Tongue (tissue), 2 donors: ENCODE data around the gene TRIB2. TPM values are rescaled to one million over a fixed set of nuclear protein-coding genes. Genes with fewer than 3 reads are reported as not detected.

ENCODE experiments used
- DNase-seq: peaks from one replicate; pipeline ENCODE4 v3.0.0-alpha.2; 2015
- total RNA-seq: library from RNA; depleted of rRNA; stranded (reverse); fragments of >200 nt; gene quantifications from one replicate; pipeline ENCODE4 v1.2.3, GENCODE V29; 2014

The TRIB2 gene
- total RNA-seq, 1 donor from 2014 or later = 44.8 TPM

DNA sequence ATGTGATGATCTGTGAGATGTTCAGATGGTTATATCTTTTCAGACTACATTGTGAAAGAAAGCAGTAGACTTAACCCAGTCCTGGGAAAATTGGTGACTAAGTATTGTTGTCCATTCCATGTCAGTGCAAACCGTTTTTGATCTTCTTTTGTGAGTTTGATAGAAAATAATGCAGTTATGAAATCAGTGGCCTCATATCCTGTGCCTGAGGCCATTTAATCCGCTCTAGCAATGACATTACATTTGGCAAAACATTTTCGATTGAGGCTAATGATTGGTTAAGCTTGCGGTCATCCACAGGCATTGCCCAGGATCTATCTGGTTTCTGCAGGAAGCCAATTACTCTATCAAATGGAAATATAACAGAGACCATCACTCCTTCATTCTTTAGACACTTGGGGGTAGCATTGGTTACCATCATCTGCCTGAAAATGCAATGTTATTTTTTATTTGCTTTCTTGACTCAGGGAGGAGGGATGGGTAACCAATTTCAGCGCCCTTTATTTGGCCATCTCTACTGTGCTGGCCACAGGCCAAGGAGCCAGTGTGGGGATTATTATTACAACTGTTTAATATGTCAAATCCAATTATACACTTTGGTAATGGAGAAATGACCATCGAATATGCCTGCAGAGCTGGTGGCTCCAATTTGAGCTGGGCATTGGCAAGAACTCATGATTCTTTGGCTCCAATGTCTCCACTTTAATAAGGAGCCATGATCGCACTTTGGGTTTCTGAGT is 33.6 kb downstream of the TRIB2 start:
- DNase-seq = no peak

DNA sequence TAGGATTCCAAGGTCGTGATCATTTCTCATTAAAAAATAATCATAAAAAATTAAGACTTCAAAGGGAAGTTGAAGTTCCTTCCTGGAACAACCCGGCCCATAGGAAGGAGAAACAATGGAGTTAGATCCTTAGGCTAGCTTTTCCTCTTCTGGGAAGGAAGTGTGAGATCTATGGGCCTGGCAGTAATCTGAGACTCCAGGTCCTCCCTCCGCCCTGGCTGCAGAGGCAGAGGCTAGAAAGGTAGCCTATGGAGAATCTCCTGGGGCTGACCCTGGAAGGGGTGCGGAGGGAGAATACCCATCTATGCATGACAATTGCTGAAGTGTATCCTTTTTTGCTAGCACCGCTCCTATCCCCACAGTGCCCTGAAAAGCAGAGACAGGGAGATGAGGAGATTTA is 37.9 kb downstream of the TRIB2 start:
- no peak for DNase-seq

DNA sequence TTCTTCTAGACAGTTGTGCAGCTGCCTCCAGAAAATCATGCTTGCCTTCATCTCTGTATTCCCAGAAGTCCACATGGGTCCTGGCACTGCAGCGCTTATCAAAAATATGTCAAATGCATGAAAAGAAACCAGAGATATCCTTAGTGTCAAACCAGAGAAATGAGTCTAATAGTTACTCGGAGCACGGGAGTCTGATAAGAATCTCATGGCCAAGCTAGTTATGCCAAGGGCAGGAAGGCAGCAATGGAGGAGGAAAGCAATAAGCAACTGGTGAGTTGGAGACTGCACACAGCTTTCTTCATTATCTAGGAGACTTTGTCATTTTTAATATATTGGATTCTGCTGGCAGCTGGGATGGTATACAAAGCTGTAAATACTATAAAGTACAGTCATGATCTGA is 38.6 kb downstream of the TRIB2 start:
- DNase-seq = no peak

DNA sequence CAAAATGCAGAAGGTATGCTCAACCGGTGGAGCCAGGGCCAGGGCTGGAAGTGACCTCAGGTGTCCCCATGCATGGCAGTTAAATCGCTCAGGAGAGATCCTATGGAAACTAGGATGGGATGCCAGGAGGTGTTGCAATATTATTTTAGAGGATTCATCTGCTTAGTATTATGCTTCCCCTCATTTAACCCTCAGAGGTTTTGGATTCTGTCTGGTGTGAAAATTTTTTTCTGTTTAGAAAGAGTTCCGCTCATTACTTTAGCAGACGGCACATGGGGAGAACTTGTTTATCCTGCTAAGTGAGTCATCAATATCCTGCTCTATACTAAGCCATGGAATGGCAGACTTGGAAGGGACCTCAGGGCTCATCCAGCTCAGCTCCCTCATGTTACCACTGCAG is 42.5 kb downstream of the TRIB2 start:
- DNase-seq = peak; percentile 25

DNA sequence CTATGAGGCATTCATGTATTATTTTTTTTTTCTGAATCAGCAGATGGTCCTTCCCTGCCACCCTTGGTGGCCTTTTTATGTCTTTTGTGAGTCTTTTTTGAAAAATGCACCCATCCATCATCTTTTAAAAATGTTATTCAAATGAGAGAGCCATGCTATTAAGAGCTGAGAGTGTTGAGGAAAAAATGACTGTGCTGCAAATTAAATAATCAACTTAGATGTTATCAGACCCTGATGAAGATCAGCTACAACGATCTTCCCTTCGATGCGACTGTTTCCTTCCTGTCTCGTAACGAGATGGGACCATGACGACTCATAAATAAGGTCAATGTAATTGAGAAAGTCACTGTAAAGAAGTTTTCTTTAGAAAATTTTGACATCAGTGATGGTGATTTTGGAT is 44.4 kb downstream of the TRIB2 start:
- DNase-seq = no peak

DNA sequence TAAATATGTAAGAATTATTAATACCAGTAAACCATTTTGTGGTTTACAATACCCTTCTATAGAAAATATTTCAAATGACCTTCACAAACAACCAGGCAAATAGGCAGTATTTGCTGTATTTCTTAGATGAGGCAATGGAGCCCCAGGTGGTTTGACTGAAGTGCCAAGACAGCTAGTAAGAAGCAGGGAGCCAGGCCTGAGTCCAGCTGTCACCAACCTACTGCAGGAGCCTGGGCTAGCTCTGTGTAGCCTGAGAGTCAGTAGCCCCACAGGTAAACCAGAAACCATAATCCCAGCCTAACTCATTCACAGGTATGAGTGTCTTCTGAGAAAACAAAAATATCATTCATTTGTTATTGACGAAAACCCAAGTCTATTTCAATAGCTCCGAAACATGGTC is 45.6 kb downstream of the TRIB2 start:
- DNase-seq = no peak

DNA sequence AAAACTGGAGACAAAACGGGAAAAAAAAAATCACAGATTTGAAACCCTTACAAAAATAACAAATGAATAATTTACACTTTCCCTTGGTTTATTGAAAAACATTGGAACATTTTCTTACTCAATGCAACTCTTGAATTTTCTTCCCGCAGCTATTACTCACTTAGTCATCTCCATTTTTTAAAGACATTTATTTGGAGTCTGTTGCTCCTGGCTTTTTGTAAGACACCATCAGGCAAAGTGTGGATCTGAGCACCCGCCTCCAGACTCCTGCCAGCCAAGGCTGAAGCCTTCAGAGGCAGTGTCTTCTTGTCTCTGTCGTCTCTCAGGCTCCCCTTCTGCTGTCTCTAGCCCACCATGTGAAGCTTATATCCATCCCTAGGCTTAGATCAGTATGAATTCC is 46.2 kb downstream of the TRIB2 start:
- no peak for DNase-seq

DNA sequence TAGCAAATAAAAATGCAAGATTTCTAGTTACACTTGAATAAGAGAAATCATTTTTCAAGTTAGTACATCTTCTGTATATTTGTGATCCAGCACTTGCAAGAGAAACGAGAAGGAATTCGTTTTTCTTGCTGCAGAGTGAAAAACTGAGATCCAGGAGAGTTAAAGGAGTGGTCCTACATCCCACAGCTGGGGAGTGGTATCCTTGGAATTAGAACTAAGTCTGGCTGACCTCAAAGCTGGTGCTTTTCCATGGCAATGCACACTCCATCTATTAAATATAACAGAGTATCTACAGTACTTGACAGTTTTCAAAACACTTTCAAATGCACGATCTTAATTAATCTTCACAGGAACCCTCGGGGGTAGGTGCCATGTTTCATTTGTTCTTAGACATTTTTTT is 46.8 kb downstream of the TRIB2 start:
- DNase-seq = no peak

DNA sequence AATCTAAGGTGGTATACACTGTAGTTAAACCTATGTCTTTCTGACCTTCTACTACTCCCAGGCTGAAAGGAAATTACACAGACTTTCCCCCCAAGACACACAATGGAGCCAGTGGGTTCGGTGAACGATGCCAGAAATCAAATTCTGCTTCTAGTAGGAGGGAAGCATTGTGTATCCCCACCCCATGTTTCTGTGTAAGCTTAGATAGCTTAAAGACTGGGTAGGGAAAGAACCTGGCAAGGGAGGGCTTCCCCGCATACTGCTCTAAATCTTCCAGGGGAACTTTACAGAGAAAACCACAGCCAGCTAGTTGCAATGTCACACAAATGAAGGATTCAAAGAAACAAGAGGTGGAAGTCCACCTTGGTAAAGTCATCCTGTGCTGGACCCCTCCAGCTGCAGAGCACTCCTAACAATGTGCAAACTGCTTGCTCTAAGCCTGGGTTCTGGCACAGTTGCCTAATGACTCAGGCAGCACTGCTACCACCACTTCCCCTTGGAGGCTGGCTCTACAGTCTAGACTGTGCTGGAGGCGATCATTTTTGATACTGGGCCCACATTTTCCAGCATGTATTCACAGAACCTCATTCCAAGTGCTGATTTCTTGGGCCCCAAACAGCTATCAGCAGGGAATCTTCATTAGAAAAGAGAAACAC is 47.5 kb downstream of the TRIB2 start:
- no peak for DNase-seq

DNA sequence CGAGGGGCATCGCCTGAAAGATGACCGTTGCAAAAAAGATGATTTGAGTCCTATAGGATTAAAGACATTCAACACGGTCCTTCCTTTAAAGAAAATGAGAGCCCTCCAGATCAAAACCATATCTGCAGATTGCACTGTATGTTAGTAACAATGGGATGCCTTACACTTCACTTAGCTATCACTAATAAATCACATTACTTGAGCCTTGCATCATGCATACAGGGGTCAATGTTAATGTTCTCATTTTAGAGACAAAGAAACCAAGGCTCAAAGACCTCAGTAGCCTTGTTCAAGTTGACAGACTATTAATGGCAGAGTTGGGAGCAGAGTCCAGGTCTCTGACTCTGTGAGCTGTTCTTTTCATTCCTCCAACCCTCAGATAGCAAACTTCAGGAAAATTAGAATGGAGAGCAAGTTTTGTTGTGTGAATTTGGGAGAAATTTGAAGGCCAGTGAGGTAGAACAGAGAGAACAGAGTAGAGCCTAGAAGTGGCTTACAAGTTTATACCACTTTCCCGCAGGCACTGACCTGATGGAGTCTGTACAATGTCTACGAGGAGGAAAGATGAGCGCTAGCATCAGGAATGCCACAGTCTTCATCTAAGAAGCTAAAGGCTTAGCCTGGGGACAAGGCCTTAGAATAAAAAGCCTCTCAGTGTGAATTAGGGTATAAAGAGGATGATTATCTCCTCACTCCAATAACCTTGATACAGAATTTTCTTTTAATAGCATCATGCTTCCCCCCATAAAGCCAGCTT is 48.3 kb downstream of the TRIB2 start:
- DNase-seq = no peak

DNA sequence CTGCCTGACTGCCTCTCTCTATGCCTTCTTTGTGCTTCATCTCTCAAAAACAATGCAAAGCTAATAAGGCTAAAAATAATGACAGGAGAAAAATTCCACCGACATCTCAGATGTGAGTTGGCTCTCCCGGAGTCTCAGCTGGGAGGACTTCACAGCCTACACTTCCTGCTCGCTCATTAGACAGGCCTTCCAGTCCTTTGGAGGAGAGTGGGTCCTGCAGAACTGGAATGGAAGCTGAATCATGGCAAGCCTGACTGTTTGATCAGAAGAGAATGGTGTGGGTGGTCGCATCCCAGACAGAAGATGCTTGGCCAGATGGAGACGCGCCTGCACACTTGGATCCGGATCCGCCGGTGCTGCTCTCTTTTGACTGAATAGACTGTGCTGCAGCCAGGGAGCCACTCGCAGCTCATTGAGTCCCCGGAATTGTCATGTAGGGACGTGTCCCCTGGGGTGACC is 49.7 kb downstream of the TRIB2 start:
- no peak for DNase-seq

DNA sequence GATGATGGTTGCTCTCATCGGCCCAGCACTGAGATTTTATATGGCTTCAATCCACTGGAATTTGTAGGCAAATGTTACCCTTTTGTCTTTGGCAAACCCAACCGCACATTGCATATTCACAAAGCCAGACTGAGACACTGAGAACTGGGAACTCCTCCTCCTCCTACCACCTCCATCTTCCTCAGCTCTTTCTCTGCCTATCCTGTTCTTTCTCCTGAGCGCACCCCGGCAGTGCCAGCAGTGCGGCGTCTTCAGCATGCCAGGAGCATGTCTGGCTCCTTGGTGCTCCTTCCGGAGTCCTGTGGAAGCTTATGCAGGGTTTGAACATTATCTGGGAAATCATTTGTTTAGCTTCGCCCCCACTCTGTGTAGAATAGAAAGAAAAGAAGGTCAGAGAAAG is 50.8 kb downstream of the TRIB2 start:
- DNase-seq = no peak

DNA sequence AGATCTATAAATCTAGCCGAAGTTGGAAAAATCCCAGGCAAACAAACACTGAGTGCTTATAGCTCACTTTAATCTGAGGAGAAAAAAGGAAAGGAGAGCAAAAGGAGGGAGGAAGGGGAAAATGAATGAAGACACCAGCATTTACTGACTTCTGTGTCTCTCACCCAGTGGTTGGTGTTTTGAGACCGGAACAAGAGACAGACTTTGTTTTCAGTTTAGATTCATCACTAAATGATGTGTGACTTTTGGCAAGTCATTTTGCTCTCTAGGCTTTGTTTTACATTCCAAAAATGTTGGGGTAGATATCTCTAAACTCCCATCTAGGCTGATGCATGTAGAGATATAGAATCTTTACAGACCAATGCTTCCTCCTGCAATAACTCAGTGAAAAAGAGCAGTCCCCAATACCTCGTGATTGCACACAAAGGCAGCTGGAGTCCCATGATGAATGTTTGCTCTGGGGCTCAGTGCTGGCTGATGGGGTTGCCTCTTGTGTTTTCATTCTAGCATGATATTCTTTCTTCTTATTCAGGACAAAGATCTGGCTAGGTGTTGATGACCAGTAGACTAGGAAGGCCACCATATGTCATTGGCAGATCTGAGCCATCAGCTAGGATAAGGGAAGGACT is 51.4 kb downstream of the TRIB2 start:
- DNase-seq = no peak

DNA sequence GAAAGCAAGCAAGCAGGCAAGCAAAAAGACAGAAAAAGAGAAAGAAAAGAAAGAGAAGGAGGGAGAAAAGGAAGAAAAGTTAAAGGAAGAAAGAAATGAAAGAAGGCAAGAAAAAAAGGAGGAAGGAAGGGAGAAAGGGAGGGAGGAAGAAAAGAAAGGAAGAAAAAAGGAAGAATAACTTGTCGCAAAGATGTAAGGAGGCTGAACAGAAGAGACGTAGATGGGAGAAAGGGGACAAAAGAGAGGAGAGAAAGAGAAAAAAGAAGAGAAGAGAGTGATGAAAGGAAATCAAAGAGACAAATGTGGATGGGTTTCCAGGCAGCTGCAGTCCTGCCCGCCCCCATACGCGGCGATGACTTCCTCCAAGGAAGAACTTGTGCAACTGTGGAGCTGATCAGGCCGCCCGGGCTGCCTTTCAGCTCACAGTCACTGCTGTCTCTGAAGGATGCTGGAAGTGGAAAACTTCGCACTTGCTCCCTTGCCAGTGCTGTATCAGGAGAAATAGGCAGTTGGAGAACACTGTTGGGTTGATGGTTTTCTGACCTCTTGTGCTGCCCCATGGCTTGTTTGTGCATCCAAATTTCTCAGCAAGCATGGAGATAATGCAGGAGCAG is 52.9 kb downstream of the TRIB2 start:
- no peak for DNase-seq

DNA sequence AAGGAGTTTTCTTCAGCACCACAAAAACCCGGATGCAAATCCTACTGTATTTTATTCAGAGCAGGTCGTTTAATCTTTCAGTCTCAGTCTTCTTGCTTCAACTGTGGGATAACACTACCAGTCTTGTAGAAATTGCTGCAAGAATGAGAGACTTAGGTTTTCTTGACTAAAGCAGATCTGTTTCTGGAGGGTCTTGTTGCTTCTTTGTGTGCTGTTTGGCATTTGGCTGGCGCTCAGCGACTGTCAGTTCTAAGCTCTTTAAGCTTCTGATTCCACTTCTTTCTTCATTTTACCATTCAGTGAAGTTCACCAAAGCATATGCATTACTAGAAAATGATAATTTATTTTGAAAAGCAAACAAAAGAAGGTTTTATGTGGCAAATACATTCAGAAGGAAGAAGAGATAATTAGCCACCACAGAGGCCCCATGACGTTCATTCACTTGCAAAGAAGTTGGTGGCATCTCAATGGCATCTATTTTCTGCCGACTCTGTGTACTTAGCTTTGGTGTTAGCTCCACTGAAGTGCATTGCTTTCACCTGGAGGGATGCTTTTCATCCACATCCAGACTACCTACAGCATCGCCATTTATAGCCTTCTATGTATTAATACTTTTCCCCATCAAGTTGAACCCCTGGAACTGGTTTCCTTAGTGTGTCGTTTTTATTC is 53.7 kb downstream of the TRIB2 start:
- DNase-seq = no peak

DNA sequence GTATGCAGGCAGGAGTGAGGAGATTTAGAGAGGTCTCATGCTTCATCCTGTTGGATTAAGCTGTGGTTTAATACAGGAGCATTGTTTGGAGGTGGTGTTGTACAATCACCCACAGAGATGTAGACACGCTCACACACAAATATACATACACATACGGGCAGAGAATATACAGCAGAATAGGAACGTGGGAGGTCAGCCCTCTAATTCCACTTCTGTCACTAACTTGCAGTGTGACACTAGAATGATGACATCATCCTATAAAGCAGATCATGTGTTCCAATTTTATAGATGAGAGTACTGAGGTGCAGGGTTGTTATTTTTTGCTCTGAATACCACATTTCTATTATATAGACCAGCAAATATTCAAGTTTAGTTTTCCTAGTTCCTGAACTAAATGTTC is 54.4 kb downstream of the TRIB2 start:
- no peak for DNase-seq

DNA sequence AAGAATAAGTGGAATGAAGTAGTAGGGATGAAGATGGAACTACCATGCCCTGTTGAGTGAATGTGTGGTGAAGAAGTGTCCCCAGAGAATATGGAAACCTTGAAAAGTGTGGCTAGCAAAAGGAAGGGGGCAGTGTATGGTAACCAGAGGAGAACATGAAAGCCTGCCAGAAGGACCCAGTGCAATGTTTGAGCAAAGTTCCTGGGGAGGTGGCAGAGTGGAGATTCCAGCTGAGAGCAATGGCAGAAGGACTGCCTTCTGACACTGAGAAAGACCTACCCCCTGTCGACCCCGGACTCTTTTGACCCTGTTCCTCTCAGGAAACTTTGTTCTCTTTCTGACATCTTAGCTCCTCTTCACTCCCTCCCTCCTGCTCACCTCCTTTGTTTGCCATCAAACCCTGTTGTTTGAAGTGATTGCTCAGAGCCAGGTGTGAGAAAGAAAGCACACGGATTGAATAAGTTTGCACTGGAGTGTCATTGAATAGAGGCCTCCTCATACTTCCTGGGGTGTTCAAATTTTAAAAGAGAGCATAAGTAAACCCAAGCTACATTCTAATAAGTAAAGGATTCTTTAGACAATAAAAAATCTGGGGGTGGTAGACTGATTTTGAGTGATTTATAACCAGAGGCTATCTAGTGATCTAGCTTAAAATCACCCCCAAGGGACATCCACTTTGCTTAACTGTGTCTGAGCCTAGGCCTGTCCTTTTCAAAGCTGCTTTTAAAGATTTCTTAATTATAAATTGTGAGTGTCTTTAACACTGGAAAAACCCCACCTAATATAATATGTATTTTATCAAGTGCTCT is 57.1 kb downstream of the TRIB2 start:
- no peak for DNase-seq

DNA sequence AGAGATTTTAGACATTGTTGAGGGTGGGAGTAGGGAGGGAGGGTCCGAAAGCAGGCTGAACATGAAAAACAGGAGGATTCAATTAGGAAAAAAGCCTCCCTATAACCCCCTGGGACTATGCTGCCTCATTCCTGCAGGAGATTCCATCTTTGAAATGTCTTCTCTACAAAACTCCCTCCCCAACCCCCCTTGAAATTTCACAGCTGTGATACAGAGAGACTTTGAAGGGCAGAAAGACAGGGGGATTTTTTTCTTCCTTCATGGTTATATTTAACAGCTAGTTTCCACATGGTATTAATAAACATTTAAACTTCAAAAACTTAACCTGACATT is 57.6 kb downstream of the TRIB2 start:
- peak; percentile 71 for DNase-seq

DNA sequence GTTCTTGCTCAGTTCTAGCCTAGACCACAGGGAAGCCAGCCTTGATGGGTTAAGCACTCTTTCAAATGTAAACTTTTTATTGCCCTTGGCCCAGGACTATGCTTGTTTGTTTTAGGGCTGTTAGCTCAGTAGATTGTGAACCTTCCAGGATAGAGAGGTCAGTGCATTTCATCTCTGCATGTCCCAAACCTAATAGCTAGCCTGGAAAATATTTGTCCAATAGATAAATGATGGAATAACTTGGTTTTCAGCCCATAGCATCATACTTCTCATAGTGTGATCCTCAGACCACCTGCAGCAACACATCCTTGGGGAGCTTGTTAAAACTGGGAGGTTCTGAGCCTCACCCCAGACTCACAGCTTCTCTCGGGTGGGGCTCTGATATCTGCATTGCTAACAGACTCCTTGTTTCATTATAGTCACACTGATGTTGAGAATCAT is 59.8 kb downstream of the TRIB2 start:
- peak; percentile 12 for DNase-seq

DNA sequence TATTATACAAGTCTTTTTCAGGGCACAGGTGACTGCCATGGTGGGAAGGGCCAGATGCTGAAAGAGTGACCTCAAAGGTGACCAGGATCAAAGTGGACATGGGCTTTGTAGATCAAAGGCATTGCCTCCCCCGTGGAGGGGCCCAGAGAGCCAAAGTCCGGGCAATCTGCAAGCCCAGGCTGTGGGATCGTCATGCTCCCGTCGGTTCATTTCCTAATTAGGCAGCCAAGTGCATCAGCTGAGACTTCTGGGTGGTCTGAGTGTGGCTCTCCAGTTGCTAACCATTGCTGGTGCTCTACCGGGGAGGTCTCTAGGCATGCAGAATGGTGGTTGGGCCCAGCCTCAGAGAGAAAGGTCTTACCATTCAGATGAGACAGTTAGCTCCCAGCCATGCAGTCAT is 61.6 kb downstream of the TRIB2 start:
- DNase-seq = peak; percentile 42
